ENCODE results near the gene SAC3D1. TPM values are rescaled to one million over a fixed set of nuclear protein-coding genes. Genes with fewer than 3 reads are reported as not detected.

The SAC3D1 gene
- total and polyA plus RNA-seq, 9 of the 15 experiments (the other 6 are each of a cell fraction or from before 2014, with no cell fraction given) = 0.20 to 35.2 (median 5.8) TPM

- TF ChIP-seq ZNF23 (CRISPR knock-in tag; IDR thresholded peaks at IDR 0.05) = no peak
- TF ChIP-seq PKNOX1 (IDR thresholded peaks at IDR 0.05) = no peak
- no peak for TF ChIP-seq CTCF (IDR thresholded peaks at IDR 0.05 in 2 of 3, conservative IDR thresholded peaks at IDR 0.05 in 1 of 3; ENCODE audit: insufficient read depth in 2 of 3, low read depth in 1 of 3, low read length in 3 of 3)
- TF ChIP-seq ZNF699 (CRISPR knock-in tag; IDR thresholded peaks at IDR 0.05; ENCODE audit: insufficient replicate concordance) = no peak
- no peak for TF ChIP-seq NFE2L1 (tag; IDR thresholded peaks at IDR 0.05; ENCODE audit: borderline replicate concordance, low read depth)
- TF ChIP-seq SRSF1 (IDR thresholded peaks at IDR 0.05; ENCODE audit: low read depth, low read length) = no peak
- TF ChIP-seq PBX2 (CRISPR knock-in tag; IDR thresholded peaks at IDR 0.05; ENCODE audit: low read depth) = no peak
- TF ChIP-seq PBX2 (tag; conservative IDR thresholded peaks at IDR 0.05; ENCODE audit: low read depth) = no peak
Observed at GRCh38 chr11:65086809-65087208, 45.8 kb downstream of the SAC3D1 start (continued).
